ENCODE results near the gene KLHL9. TPM values are rescaled to one million over a fixed set of nuclear protein-coding genes. Genes with fewer than 3 reads are reported as not detected.

The KLHL9 gene
- total RNA-seq, 1 donor from 2014 or later = 35.2 TPM

DNA sequence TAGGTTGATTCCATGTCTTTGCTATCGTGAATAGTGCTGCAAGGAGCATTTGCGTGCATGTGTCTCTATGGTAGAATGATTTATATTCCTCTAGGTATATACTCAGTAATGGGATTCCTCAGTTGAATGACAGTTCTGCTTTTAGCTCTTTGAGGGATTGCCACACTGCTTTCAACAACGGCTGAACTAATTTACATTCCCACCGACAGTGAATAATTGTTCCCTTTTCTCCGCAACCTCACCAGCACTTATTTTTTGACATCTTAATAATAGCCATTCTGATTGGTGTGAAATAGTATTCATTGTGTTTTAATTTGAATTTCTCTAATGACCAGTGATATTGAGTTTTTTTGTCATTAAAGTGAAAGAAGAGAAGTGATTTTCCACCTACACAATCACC lies 48.5 kb downstream of the KLHL9 start:
- H3K4me3 Mint-ChIP-seq (ENCODE audit: unreplicated experiment) = no peak overlapping the region
- no peaks in the 10 kb centered on the region for H3K4me1 Mint-ChIP-seq (ENCODE audit: unreplicated experiment)
- H3K27me3 Mint-ChIP-seq (ENCODE audit: unreplicated experiment) = peaks cover 18% of the 10 kb centered on the region
- H3K9me3 Mint-ChIP-seq (ENCODE audit: unreplicated experiment) = peaks cover 3% of the 10 kb centered on the region
- TF ChIP-seq, protein P1, sequence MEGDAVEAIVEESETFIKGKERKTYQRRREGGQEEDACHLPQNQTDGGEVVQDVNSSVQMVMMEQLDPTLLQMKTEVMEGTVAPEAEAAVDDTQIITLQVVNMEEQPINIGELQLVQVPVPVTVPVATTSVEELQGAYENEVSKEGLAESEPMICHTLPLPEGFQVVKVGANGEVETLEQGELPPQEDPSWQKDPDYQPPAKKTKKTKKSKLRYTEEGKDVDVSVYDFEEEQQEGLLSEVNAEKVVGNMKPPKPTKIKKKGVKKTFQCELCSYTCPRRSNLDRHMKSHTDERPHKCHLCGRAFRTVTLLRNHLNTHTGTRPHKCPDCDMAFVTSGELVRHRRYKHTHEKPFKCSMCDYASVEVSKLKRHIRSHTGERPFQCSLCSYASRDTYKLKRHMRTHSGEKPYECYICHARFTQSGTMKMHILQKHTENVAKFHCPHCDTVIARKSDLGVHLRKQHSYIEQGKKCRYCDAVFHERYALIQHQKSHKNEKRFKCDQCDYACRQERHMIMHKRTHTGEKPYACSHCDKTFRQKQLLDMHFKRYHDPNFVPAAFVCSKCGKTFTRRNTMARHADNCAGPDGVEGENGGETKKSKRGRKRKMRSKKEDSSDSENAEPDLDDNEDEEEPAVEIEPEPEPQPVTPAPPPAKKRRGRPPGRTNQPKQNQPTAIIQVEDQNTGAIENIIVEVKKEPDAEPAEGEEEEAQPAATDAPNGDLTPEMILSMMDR (IDR thresholded peaks at IDR 0.05) = no peak
- H3K27ac Mint-ChIP-seq (ENCODE audit: unreplicated experiment) = no peak overlapping the region
- DNase-seq (ENCODE audit: extremely low spot score, unreplicated experiment) = no peak
- H3K36me3 Mint-ChIP-seq (ENCODE audit: unreplicated experiment) = no peaks in the 10 kb centered on the region

DNA sequence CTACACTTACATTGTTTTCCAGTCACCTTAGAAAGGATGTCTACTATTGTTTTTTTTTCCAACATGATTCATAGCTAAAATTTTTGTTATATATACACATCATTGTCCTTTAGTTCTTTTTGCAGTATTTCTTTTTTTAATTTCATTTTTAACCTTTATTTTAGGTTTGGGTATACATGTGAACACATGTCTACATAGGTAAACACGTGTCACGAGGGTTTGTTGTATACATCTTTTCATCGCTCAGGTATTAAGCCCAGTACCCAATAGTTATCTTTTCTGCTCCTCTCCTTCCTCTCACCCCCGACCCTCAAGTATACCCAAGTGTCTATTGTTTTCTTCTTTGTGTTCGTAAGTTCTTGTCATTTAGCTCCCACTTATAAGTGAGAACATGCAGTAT lies 49.1 kb downstream of the KLHL9 start:
- H3K4me1 Mint-ChIP-seq (ENCODE audit: unreplicated experiment) = no peaks in the 10 kb centered on the region
- H3K9me3 Mint-ChIP-seq (ENCODE audit: unreplicated experiment) = peaks cover 3% of the 10 kb centered on the region
- no peak overlapping the region for H3K27ac Mint-ChIP-seq (ENCODE audit: unreplicated experiment)
- H3K27me3 Mint-ChIP-seq (ENCODE audit: unreplicated experiment) = peaks cover 23% of the 10 kb centered on the region
- TF ChIP-seq, protein P1 (IDR thresholded peaks at IDR 0.05) = no peak
- H3K4me3 Mint-ChIP-seq (ENCODE audit: unreplicated experiment) = no peak overlapping the region
- H3K36me3 Mint-ChIP-seq (ENCODE audit: unreplicated experiment) = no peaks in the 10 kb centered on the region
- DNase-seq (ENCODE audit: extremely low spot score, unreplicated experiment) = no peak

DNA sequence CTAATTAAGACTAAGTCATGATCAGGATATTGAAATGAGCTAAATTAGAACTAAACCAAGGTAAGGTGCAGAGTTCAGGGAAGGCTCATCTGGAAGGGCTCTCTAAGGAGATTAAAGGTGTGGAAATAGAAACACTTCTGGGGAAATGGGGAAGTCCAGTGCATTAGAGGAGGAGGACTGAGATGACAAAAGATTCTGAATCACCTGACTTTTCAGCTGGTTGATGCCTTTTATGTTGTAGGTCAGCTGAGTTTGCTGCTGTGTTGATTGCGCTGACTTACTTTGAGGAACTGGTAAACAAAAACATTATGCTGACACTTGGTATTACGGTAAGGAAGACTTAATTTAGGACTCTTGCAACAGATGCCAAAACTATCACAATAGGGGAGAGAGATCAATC lies 53.9 kb downstream of the KLHL9 start:
- H3K9me3 Mint-ChIP-seq (ENCODE audit: unreplicated experiment) = peaks cover 1% of the 10 kb centered on the region
- H3K27ac Mint-ChIP-seq (ENCODE audit: unreplicated experiment) = no peak overlapping the region
- H3K36me3 Mint-ChIP-seq (ENCODE audit: unreplicated experiment) = no peaks in the 10 kb centered on the region
- no peak overlapping the region for H3K4me3 Mint-ChIP-seq (ENCODE audit: unreplicated experiment)
- DNase-seq (ENCODE audit: extremely low spot score, unreplicated experiment) = no peak
- TF ChIP-seq, protein P1 (IDR thresholded peaks at IDR 0.05) = no peak
- H3K4me1 Mint-ChIP-seq (ENCODE audit: unreplicated experiment) = no peaks in the 10 kb centered on the region
- H3K27me3 Mint-ChIP-seq (ENCODE audit: unreplicated experiment) = peaks cover 22% of the 10 kb centered on the region

Other genes with a start within 250 kb of the KLHL9 start
- gene IFNW1, start 193.6 kb downstream of the KLHL9 start, total RNA-seq = not detected in 2 replicates
- gene IFNA21, start 168.7 kb downstream of the KLHL9 start, total RNA-seq = not detected in 2 replicates
- gene IFNA4, start 147.8 kb downstream of the KLHL9 start, total RNA-seq = not detected in 2 replicates
- not detected in 2 replicates for gene IFNA7, start 133.2 kb downstream of the KLHL9 start, total RNA-seq
- not detected in 2 replicates for gene IFNA10, start 128.3 kb downstream of the KLHL9 start, total RNA-seq
- not detected in 2 replicates for gene IFNA16, start 118.1 kb downstream of the KLHL9 start, total RNA-seq
- gene IFNA17, start 107.2 kb downstream of the KLHL9 start, total RNA-seq = not detected in 2 replicates
- not detected in 2 replicates for gene IFNA14, start 95.4 kb downstream of the KLHL9 start, total RNA-seq
- gene IFNA5, start 30.1 kb downstream of the KLHL9 start, total RNA-seq = not detected in 2 replicates
- not detected in 2 replicates for gene IFNA6, start 15.5 kb upstream of the KLHL9 start, total RNA-seq
- not detected in 2 replicates for gene IFNA13, start 32.7 kb upstream of the KLHL9 start, total RNA-seq
- gene IFNA2, start 50.0 kb upstream of the KLHL9 start, total RNA-seq = not detected in 2 replicates
- not detected in 2 replicates for gene IFNA8, start 73.7 kb upstream of the KLHL9 start, total RNA-seq
- gene IFNA1, start 105.0 kb upstream of the KLHL9 start, total RNA-seq = not detected in 2 replicates
- not detected in 2 replicates for gene IFNE, start 146.9 kb upstream of the KLHL9 start, total RNA-seq